Subcutaneous adipose tissue (tissue), 4 donors: ENCODE results near the gene CBFA2T2. TPM values are rescaled to one million over a fixed set of nuclear protein-coding genes. Genes with fewer than 3 reads are reported as not detected.

ENCODE experiments used
- CTCF ChIP-seq: fragments of 450-650 bp; IDR thresholded peaks from one replicate; pipeline ENCODE4 v1.5.1; 2016; ENCODE audit warnings: low read depth, mild to moderate bottlenecking, control low read depth, antibody characterized with exemption, moderate library complexity
- total RNA-seq, 4 donors: library from RNA; depleted of rRNA; stranded (reverse); fragments of >200 nt; gene quantifications; one replicate each; pipeline ENCODE4 v1.1.0, GENCODE V29; 2016

The CBFA2T2 gene
- total RNA-seq, 4 donors from 2014 or later = 8.5 to 13.4 (median 10.0) TPM

DNA sequence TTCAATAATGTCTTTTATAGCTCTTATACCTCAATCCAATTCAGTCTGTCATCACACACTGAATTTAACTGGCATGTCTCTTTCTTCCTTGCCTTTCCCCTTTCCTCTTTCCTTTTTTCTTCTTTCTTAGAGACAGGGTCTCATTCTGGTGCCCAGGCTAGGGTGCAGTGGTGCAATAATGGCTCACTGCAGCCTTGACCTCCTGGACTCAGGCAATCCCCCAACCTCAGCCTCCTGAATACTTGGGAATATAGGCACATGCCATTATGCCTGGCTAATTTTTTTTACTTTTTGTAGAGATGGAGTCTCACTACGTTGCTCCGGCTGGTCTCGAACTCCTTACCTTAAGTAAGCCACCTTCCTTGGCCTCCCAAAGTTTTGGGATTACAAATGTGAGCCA is 65.9 kb downstream of the CBFA2T2 start:
- TF ChIP-seq CTCF = no peak

GRCh38 chr20:33556246-33556645 is 66.3 kb downstream of the CBFA2T2 start:
- TF ChIP-seq CTCF = no peak

GRCh38 chr20:33558348-33559144 is 68.7 kb downstream of the CBFA2T2 start:
- no peak for TF ChIP-seq CTCF

- no peak for TF ChIP-seq CTCF
Observed at GRCh38 chr20:33559212-33559611, 69.3 kb downstream of the CBFA2T2 start.

DNA sequence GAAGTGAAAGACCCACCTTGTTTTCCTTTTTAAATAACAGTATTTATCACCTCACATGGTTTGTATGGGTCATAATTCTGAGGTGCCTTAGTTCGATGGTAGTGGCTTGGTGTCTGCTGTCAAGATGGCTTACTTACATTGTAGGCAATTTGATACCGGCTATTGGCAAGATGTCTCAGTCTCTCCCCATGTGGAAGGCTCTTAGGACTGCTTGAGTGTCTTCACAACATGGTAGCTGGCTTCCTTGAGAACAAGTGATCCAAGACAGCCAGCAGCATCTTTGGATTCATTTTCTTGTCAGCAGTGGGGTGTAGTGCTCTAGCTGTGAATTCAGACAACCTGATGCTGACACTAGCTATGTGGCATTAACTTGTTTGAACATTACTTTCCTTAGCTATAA is 70.1 kb downstream of the CBFA2T2 start:
- TF ChIP-seq CTCF = no peak

- no peak for TF ChIP-seq CTCF
Observed at GRCh38 chr20:33561692-33562601, 72.1 kb downstream of the CBFA2T2 start.

DNA sequence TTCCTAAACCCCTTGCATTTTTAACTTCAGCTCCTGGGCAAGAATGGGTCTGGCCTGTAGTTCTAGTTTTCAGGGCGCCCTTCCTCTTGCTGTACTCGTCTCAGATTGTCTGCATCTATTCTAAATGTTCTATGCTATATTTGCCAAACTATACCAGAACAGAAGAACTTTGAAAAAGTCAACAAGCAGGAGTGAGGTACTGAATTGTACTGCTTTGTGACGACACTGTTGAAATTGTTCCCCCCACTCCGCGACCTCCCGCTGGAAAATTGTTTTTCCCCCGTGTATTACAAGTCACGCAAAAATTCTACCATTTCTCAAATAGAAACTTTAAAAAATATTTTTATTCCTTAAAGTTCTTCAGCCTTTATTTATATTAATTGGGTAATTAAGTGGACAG is 73.9 kb downstream of the CBFA2T2 start:
- TF ChIP-seq CTCF = no peak
